Motor neuron (in vitro differentiated cells): ENCODE results near the gene RUSC2. TPM values are rescaled to one million over a fixed set of nuclear protein-coding genes. Genes with fewer than 3 reads are reported as not detected.

Source experiments
- ATAC-seq, 8 experiments: fragments of 200-7000 bp; cut with Tn5 transposase; replicated peaks in 6 of 8; 2 replicates each; pipeline ENCODE4 v1.8.0; 2021; ENCODE audit warnings: mild to moderate bottlenecking in 8 of 8, moderate library complexity in 8 of 8
- H3K27ac ChIP-seq, 2 donors: fragments of 250-450 bp; sonication (Bioruptor Pico); 2 replicates each; pipeline ENCODE4 v1.9.0; 2021; ENCODE audit warnings: antibody characterized with exemption in 2 of 2, mild to moderate bottlenecking in 2 of 2, moderate library complexity in 1 of 2
- H3K4me1 ChIP-seq, 2 donors: fragments of 250-450 bp; sonication (Bioruptor Pico); replicated peaks in 1 of 2; 2 replicates each; pipeline ENCODE4 v1.6.1; 2021; ENCODE audit warnings: antibody characterized with exemption in 2 of 2, mild to moderate bottlenecking in 2 of 2, moderate library complexity in 1 of 2
- H3K4me3 ChIP-seq, 5 donors: fragments of 250-450 bp; sonication (Bioruptor Pico); 2 replicates each; pipeline ENCODE4 v1.9.0; 2021; ENCODE audit warnings: antibody characterized with exemption in 5 of 5, mild to moderate bottlenecking in 5 of 5, moderate library complexity in 4 of 5
- WGBS, 10 experiments: fragments of 450-650 bp; shearing (Covaris generic); methylation state at CpG; one replicate each; pipeline ENCODE4 v1.0.0; 2022; 5-methylcytosine and 5-hydroxymethylcytosine counted together
- in situ Hi-C, 9 experiments: fragments of 400-800 bp; cut with MboI; loops; one replicate each; pipeline ENCODE4 v1.15.0; 2021; ENCODE audit warnings: low sequenced_read_pairs in 9 of 9, low pct_unique_long_range_greater_than_20kb in 2 of 9; ENCODE audit not compliant: unreplicated experiment in 9 of 9
- total RNA-seq, 8 experiments: library from RNA; unstranded; fragments of 300-600 nt; gene quantifications; 2 replicates each; pipeline versions ENCODE4 v1.2.3 to v1.2.4, GENCODE V29; 2022

RUSC2 gene
- total RNA-seq, 8 experiments from 2014 or later: 12.7 to 42.1 (median 34.3) TPM

GRCh38 chr9:35499029-35499700 is 9.3 kb downstream of the RUSC2 start:
- in situ Hi-C loops: loop anchor here in 3 of 9 experiments (25.0 kb wide), 1 partner anchor 387 kb away; the partner anchor contains the start of genes ATOSB (in 3 of the 3) and STOML2 (in 3 of the 3)
- no peak for ATAC-seq
- Histone ChIP-seq H3K4me1 (no peaks in the 10 kb centered on the region), H3K4me3 (no peak overlapping the region), H3K27ac (no peak overlapping the region)
- 88 to 100% (median 100%) methylated on average over 1 to 2 of the region's 2 CpGs; no CpG with 5 or more reads in 3 of the 10 experiments for WGBS, 10 experiments

GRCh38 chr9:35499701-35500030 is 9.8 kb downstream of the RUSC2 start:
- no peak overlapping the region for H3K27ac ChIP-seq
- H3K4me1 ChIP-seq: no peaks in the 10 kb centered on the region
- H3K4me3 ChIP-seq: no peak overlapping the region
- no peak for ATAC-seq
- 29 to 100% (median 80%) methylated on average over 1 to 2 of the region's 2 CpGs; no CpG with 5 or more reads in 1 of the 10 experiments for WGBS, 10 experiments
- in situ Hi-C loops: loop anchor here in 4 of 9 experiments (25.0 kb wide), 2 partner anchors 113 to 387 kb away; partner anchors contain the start of genes ATOSB (in 3 of the 4), STOML2 (in 3 of the 4), CD72 (in 1 of the 4) and TESK1 (in 1 of the 4)

- 0 to 83% (median 50%) methylated on average over 1 of the region's 1 CpG; no CpG with 5 or more reads in 3 of the 10 experiments for WGBS, 10 experiments
- no peaks in the 10 kb centered on the region for H3K4me1 ChIP-seq
- H3K4me3 ChIP-seq: no peak overlapping the region
- in situ Hi-C loops: loop anchor here in 1 of 9 experiments (25.0 kb wide), 1 partner anchor 112 kb away; the partner anchor contains the start of genes CD72 and TESK1
- ATAC-seq: no peak
- H3K27ac ChIP-seq: no peak overlapping the region
Measured at GRCh38 chr9:35500130-35500748, 10.3 kb downstream of the RUSC2 start.

- Histone ChIP-seq H3K4me1 (no peaks in the 10 kb centered on the region), H3K27ac (no peak overlapping the region), H3K4me3 (no peak overlapping the region)
- ATAC-seq: no peak
- in situ Hi-C loops: loop anchor here in 1 of 9 experiments (25.0 kb wide), 1 partner anchor 110 kb away; the partner anchor contains the start of genes CD72 and TESK1
- 0 to 100% (median 67%) methylated on average over 1 of the region's 1 CpG; no CpG with 5 or more reads in 1 of the 10 experiments for WGBS, 10 experiments
Measured at GRCh38 chr9:35501946-35502345, 12.0 kb downstream of the RUSC2 start.

- H3K27ac ChIP-seq: no peak overlapping the region
- no peak overlapping the region for H3K4me3 ChIP-seq
- H3K4me1 ChIP-seq: no peaks in the 10 kb centered on the region
- ATAC-seq: no peak
- in situ Hi-C loops: loop anchor here in 1 of 9 experiments (25.0 kb wide), 1 partner anchor 106 kb away; the partner anchor contains the start of genes CD72 and TESK1
- WGBS, 10 experiments: 64 to 100% (median 92%) methylated on average over 1 to 2 of the region's 2 CpGs
Measured at GRCh38 chr9:35506359-35506758, 16.4 kb downstream of the RUSC2 start.

GRCh38 chr9:35508069-35508468 is 18.2 kb downstream of the RUSC2 start:
- 0 to 100% (median 75%) methylated on average over 1 to 3 of the region's 3 CpGs; no CpG with 5 or more reads in 1 of the 10 experiments for WGBS, 10 experiments
- no peak for ATAC-seq
- in situ Hi-C loops: loop anchor here in 1 of 9 experiments (25.0 kb wide), 1 partner anchor 104 kb away; the partner anchor contains the start of genes CD72 and TESK1
- Histone ChIP-seq H3K4me1 (no peaks in the 10 kb centered on the region), H3K27ac (no peak overlapping the region), H3K4me3 (no peak overlapping the region)

- in situ Hi-C loops: loop anchor here in 1 of 9 experiments (25.0 kb wide), 1 partner anchor 102 kb away; the partner anchor contains the start of genes CD72 and TESK1
- WGBS, 10 experiments: 0 to 100% (median 14%) methylated on average over 1 to 3 of the region's 3 CpGs; no CpG with 5 or more reads in 3 of the 10 experiments
- Histone ChIP-seq H3K4me1 (no peaks in the 10 kb centered on the region), H3K27ac (no peak overlapping the region), H3K4me3 (no peak overlapping the region)
- ATAC-seq: peak in 2 of 8 experiments; percentile 4
Measured at GRCh38 chr9:35510383-35510753, 20.5 kb downstream of the RUSC2 start.

GRCh38 chr9:35510754-35511428 is 21.0 kb downstream of the RUSC2 start:
- in situ Hi-C loops: loop anchor here in 1 of 9 experiments (25.0 kb wide), 1 partner anchor 101 kb away; the partner anchor contains the start of genes CD72 and TESK1
- Histone ChIP-seq H3K4me1 (no peaks in the 10 kb centered on the region), H3K4me3 (no peak overlapping the region), H3K27ac (no peak overlapping the region)
- 0 to 100% (median 85%) methylated on average over 1 to 3 of the region's 3 CpGs; no CpG with 5 or more reads in 4 of the 10 experiments for WGBS, 10 experiments
- peak in 3 of 8 experiments; percentile 82 to 92 (median 90) for ATAC-seq

- H3K4me3 ChIP-seq: no peak overlapping the region
- no peak for ATAC-seq
- no peak overlapping the region for H3K27ac ChIP-seq
- in situ Hi-C loops: loop anchor here in 1 of 9 experiments (25.0 kb wide), 1 partner anchor 101 kb away; the partner anchor contains the start of genes CD72 and TESK1
- 0 to 100% (median 80%) methylated on average over 1 of the region's 1 CpG; no CpG with 5 or more reads in 3 of the 10 experiments for WGBS, 10 experiments
- H3K4me1 ChIP-seq: no peaks in the 10 kb centered on the region
Measured at GRCh38 chr9:35511453-35511852, 21.5 kb downstream of the RUSC2 start.

GRCh38 chr9:35515766-35516165 is 25.9 kb downstream of the RUSC2 start:
- Histone ChIP-seq H3K27ac (no peak overlapping the region), H3K4me3 (no peak overlapping the region), H3K4me1 (no peaks in the 10 kb centered on the region)
- in situ Hi-C loops: loop anchor here in 1 of 9 experiments (25.0 kb wide), 1 partner anchor 97 kb away; the partner anchor contains the start of genes CD72 and TESK1
- ATAC-seq: no peak
- 70 to 100% (median 95%) methylated on average over 1 to 5 of the region's 7 CpGs; no CpG with 5 or more reads in 3 of the 10 experiments for WGBS, 10 experiments

GRCh38 chr9:35516479-35516878 is 26.6 kb downstream of the RUSC2 start:
- 0 to 40% (median 10%) methylated on average over 1 of the region's 1 CpG; no CpG with 5 or more reads in 6 of the 10 experiments for WGBS, 10 experiments
- peak in 4 of 8 experiments; percentile 24 to 81 (median 72) for ATAC-seq
- Histone ChIP-seq H3K4me1 (no peaks in the 10 kb centered on the region), H3K27ac (no peak overlapping the region), H3K4me3 (no peak overlapping the region)
- in situ Hi-C loops: loop anchor here in 1 of 9 experiments (25.0 kb wide), 1 partner anchor 96 kb away; the partner anchor contains the start of genes CD72 and TESK1

- Histone ChIP-seq H3K27ac (no peak overlapping the region), H3K4me1 (no peaks in the 10 kb centered on the region), H3K4me3 (no peak overlapping the region)
- 0 to 81% (median 20%) methylated on average over 1 to 3 of the region's 3 CpGs; no CpG with 5 or more reads in 5 of the 10 experiments for WGBS, 10 experiments
- in situ Hi-C loops: loop anchor here in 1 of 9 experiments (25.0 kb wide), 1 partner anchor 95 kb away; the partner anchor contains the start of genes CD72 and TESK1
- ATAC-seq: peak in 2 of 8 experiments; percentile 7 to 10
Measured at GRCh38 chr9:35517131-35517530, 27.2 kb downstream of the RUSC2 start.
